Epidermal melanocyte (primary cell): Measurements from ENCODE around the gene RNPEP.
"Not testable (repeated sequence)": the region's sequence is repeated elsewhere in the genome, so short reads cannot be mapped to it uniquely, and the experiment has no call there.

Experiments
- DNase-seq: peaks from one replicate; pipeline ENCODE4 v3.0.0; 2011; ENCODE audit warnings: low spot score; ENCODE audit not compliant: insufficient read length

Gene RNPEP

DNA sequence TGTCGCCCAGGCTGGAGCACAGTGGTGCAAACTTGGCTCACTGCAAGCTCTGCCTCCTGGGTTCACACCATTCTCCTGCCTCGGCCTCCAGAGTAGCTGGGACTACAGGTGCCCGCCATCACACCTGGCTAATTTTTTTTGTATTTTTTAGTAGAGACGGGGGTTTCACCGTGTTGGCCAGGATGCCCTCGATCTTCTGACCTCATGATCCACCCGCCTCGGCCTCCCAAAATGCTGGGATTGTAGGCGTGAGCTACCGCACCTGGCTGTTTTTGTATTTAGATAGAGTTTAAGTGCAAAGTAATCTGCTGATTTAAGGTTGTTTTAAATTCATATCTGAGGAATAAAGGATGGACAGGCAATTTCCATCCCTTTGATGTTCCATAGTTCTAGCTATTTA lies 20.1 kb upstream of the RNPEP start:
- DNase-seq: not testable (repeated sequence)

DNA sequence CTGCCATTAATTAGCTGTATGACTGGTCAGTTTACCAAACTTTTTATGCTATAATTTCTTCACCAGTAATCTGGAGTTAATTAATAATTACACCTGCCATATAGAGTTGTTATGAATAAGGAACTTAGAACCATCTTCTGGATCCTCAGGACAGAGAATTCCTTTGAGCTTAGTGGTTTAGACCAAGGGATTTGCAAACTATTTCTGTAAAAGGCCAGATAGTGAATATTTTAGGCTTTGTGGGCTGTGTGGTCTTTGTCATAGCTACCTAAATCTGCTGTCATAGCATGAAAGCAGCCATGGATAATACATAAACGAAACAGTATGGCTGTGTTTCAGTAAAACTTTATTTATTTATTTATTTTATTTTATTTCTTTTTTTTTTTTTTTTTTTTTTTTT lies 18.2 kb upstream of the RNPEP start:
- DNase-seq: no peak

DNA sequence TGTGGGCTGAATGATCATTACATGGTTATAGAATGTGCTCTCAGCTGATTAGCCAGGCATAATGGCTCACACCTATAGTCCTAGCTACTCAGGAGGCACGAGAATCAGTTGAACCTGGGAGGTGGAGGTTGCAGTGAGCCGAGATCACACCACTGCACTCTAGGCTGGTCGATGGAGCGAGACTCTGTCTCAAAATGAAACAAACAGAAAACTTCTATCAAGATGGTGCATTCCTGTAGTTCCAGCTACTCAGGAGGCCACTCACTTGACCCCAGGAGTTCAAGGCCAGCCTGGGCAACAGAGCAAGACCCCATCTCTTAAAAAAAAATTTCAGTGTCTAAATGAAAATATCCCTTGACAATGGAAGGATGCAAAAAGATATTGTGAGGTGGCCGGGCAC lies 16.3 kb upstream of the RNPEP start:
- DNase-seq: no peak

DNA sequence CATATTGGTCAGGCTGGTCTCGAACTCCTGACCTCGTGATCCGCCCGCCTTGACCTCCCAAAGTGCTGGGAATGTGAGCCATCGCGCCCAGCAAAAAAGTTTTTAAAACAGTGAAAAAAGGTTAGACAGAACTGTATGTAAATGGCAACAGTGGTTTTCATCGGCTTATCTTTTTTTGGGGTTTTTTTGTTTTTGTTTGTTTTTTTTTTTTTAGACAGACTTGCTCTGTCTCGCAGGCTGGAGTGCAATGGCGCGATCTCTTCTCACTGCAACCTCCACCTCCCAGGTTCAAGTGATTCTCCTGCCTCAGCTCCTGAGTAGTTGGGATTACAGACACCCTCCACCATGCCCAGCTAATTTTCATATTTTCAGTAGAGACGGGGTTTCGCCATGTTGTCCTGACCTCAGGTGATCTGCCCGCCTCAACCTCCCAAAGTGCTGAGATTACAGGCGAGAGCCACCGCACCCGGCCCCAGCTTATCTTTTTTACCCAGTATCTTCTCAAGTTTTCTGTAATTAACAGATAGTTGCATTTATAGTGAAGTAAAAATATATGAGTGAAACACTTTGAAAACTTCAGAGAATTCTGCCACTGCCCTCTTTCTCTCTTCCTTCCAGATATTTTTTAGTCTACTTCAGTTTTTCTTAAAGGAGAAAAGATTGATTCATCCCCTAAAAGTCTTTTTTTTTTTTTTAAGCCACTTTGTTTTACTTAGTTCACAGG lies 14.1 kb upstream of the RNPEP start:
- DNase-seq: no peak

DNA sequence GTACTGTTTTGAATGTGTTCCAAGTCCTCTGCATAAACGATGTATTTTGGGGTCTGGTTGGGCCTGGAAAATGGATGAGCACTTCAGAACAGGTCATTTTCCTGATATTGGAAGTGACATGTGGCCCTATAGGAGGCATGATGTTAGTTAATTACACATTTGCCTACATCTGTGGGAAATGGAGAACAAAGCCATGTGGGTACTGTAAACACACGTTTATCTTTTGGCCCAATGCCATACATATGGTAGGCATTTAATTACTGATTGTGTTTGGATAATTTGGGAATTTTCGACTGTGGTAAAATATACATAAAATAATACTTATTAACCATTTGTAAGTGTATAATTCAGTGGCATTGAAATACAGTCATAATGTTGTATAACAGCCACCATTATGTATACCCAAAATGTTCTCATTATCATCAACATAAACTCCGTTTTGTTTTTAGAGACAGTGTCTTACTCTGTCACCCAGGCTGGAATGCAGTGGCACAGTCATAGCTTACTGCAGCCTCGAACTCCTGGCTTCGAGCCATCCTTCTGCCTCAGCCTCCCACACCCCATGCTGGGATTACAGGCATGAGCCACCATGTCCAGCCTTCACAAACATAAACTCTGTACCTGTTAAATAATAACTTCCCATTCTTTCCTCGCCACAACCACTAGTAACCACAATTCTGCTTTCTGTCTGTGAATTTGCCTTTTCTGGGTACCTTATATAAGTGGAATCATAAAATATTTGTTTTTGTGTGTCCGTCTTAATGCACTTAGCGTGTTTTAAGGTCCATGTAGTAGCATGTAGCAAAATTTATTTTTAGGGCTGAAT lies 11.9 kb upstream of the RNPEP start:
- DNase-seq: no peak

DNA sequence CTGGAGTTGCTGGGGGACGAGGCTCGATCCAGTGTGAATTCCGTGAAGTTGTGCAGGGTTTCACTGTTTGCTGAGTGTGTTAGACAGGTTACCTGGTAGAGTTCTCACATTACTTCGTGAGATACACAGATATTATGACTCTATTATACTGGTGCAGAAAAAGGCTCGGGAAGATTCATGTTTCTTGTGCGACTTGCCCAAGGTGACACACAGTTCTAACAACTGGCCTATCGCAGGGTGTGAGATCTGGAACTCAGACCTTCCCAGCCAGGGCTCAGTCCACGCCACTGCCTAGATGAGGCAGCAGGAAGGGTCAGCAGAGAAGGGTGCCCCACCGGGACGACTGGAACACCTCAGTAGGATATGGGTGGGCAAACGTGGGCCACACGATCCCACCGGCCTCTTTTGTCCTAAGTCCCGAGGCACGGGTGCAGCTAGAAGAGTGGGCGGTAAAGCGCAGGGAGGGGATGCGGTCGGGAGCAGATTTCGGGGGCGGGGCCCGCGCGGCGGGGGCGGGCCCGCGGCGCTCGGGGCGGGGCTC lies 296 bp upstream of the RNPEP start:
- peak; percentile 68 for DNase-seq

DNA sequence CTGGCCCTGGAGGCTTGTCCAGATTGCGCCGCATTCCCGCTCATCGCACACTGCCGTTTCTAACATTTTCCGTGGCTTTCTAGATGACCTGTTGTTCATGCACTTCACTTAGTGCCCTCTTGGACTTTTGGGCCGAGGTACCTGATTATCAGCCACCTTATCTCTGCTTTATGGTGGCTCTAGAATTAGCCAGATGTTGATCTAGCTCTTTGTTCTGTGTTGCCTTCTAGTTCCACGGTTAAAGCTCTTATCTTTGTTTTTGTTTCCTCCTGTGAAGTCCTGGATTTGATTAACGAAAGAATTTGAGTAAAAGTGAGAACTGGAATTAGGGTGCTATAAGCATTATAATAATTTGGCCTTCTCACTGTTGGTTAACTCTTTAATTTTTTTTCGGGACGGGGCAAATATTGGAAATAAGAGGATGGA lies 945 bp downstream of the RNPEP start:
- no peak for DNase-seq

DNA sequence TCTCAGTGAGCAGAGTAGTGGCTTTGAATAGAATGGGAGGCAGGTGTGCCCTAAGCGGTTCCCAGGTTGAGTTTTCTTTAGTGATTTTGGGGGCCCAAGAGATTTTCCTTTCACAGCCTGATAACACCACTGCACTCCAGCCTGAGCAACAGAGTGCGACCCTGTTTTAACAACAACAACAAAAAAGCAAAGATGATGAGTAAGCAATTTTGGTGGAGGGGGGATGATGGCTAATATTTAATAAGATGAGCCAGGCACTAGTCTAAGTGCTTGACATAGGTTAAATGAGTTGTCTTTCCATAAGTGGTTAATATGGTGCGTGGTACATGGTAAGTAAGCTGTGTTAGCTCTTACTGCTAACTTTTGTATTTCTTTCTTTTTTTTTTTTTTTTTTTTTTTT lies 2.0 kb downstream of the RNPEP start:
- DNase-seq: no peak

DNA sequence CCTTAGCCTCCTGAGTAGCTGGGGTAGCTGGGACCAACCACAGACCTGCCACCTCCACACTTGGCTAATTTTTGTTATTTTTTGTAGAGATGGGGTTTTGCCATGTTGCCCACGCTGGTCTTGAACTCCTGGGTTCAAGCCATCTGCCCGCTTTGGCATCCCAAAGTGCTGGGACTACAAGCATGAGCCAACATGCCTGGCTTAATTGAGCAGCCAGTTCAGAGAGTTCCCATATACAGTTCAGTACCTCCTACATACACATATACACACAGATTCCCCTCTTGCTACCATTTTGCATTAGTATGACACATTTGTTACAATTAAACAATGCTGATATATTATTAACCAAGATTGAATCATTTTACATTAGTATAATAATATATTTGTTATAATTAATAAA lies 2.9 kb downstream of the RNPEP start:
- no peak for DNase-seq

DNA sequence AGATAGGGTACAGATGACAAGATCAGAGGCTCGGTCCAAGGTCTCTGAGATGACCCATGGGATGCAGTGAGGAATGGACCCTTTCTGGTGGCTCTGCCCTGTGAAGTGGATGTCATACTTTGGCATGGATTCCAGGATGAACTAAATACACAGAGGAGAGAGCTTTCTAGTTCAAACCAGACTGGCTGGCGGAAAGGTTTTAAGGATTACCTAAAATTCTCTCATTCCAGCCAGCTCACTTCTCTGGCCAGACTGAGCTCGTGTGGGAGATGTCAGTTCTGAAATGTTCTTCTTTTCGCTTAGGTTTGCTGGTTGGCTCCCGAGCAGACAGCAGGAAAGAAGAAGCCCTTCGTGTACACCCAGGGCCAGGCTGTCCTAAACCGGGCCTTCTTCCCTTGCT lies 6.2 kb downstream of the RNPEP start:
- DNase-seq: no peak

DNA sequence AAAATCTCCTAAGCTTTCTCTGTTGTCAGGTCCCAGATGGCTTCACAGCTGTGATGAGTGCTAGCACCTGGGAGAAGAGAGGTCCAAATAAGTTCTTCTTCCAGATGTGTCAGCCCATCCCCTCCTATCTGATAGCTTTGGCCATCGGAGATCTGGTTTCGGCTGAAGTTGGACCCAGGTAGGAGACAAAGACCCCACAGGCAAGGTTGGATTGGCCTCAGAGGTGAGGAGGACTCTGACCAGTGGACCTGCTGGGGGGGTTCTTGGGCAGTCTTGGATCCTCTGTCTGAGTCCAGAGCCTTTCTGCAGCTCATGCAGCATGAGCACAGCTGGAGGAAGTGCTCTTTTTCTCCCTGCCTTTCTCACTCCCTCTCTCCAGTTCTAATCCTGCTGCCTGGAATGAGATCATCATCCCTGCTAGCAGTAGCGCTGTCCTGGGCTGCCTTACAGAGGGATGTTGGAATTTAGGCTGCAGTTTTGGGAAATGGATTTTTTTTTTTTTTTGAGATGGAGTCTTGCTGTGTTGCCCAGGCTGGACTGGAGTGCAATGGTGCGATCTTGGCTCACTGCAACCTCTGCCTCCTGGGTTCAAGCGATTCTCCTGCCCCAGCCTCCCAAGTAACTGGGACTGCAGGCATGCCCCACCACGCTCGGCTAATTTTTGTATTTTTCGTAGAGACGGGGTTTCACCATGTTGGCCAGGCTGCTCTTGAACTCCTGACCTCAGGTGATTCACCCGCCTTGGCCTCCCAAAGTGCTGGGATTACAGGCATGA lies 7.1 kb downstream of the RNPEP start:
- no peak for DNase-seq

DNA sequence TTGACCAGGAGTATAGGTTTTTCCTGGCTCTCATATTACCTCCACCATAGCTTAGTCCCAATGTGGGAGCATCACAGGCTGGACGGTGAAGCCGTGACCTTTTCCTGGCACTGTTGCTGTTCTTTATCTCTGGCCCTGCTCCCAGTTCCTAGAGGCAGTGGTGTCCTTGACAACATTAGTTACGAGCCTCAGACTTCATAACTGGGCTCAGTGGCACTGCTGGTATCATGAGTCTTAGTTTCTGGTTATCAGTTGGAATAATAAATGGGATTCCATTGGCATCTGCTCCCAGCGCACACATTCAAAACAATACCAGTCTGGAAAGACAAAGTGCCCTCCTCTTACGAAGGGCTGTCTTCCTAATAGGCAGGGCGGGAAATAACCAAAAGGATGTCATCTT lies 8.0 kb downstream of the RNPEP start:
- DNase-seq: no peak

DNA sequence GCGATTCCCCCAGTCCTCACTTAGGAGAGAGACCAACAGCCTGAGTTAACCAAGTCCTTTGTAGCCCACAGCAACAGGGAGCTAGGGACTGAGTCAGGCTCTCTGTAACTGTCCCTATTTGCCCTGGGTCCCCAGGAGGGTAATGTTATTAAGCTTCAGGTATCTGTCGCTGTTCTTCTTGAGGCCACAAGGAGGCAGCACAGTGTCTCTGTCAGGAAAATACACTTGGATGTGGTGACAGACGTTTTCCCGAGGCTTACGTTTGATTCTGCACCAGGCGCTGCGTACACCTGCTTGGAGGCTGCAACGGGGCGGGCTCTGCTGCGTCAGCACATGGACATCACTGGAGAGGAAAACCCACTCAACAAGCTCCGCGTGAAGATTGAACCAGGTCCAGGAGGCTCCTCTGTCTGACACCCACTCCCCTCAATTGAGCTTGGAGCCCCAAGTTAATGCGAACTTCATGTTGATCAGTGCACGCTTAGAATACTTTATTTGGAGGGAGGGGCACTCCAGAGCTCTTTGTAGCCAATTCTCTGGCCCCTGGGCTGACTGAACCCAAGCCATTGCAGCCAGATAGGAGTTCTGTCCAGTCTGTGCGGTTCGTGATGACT lies 17.3 kb downstream of the RNPEP start:
- peak; percentile 59 for DNase-seq

DNA sequence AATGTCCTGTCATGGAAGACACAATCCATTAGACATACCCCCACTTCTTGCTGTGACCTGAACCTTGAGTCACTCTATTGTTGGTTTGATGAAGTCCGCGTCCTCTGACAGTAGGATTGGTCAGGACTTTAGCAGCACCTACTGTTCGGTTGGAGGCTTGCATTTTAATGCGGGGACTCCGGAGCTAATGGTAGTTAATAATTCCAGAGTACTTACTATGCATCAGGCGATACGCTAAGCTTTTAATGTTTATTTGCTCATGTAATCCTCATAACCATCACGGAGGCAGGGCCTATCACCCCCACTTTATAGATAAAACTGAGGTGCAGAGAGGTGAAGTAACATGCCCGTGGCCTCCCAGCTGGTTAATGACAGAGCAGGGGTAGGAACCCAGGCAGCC lies 20.1 kb downstream of the RNPEP start:
- DNase-seq: no peak

DNA sequence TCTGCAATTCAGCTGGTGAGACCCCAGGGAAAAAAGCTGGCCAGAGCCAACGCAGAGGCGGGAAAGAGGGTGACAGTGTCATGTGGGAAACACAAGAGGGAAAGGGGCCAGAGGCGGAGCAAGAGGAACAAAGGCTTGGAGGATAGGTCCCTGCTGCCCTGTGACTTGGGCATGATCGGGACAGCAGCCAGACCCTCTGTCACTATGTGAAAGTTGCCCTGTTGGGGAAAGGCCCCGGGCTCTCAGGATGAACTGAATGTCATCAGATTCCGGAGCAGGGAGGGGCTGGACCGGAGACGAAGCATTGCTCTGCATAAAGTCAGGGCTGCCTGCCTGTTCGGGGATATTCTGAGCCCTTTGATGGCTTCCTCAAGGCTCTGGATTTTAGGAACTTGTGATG lies 22.3 kb downstream of the RNPEP start:
- DNase-seq: no peak

DNA sequence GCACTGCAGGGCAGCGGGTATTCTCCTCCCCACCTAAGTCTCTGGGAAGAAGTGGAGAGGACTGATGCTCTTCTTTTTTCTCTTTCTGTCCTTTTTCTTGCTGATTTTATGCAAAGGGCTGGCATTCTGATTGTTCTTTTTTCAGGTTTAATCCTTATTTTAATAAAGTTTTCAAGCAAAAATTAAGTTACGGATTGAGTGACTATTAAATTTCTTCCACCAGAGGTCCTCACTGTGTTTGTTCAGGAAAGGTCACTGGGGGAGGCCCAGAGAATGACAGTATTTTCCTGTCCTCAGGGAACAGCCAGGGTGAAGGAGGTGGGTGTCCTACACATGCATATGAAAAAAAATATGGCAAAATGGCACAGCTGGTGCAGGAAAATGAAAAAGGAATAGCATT lies 23.5 kb downstream of the RNPEP start:
- no peak for DNase-seq

DNA sequence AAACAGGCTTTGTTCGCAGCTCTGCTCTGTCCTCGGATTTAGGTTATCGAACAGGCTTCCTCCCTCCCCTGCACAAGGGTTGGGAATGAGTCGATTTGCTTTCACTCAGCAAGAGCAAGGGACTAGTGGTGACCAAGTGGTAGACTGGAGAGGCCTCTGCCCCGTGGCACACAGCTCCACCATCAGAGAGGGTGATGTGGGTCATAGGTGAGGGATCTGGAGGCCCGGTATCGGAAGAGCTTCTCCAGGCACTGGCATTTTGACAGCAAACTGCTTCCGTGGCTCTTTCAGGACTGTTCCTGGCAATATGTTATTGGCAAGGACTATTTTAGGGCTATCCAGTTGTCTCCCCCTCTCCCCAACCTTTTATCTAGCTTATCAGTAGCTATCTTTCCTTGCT lies 24.9 kb downstream of the RNPEP start:
- no peak for DNase-seq

DNA sequence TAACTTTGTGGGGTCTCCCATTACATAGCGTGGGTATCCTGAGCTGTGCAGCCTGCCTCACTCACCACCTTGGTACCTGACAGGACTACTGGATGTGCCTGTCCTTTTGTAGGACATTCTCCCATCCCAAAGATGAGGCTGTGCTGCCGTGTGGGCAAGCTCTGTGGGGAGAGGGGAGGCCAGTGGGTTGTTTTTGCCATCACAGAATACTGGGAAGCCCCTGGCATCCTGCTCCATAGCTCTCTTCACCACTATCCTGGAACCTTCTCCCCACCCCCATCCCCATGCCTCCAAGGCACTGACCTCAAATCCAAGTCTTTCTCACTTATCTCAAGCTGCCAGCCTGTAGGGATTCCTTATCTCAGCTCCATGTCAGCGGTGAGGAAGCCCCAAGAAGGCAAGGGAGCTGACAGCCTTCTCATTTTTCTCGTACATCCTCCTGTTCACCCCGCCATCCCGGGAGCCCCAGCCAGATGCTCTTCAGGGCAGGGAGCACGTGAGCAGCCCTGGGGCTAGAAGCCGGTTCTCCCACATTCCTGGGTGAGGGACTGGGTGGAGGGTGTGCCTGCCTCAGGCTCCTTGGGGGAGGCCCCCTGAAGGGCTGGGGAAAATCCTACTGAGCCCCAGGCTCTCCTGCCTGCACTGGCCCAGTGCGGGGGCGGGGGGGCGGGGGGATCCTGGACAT lies 25.5 kb downstream of the RNPEP start:
- no peak for DNase-seq

DNA sequence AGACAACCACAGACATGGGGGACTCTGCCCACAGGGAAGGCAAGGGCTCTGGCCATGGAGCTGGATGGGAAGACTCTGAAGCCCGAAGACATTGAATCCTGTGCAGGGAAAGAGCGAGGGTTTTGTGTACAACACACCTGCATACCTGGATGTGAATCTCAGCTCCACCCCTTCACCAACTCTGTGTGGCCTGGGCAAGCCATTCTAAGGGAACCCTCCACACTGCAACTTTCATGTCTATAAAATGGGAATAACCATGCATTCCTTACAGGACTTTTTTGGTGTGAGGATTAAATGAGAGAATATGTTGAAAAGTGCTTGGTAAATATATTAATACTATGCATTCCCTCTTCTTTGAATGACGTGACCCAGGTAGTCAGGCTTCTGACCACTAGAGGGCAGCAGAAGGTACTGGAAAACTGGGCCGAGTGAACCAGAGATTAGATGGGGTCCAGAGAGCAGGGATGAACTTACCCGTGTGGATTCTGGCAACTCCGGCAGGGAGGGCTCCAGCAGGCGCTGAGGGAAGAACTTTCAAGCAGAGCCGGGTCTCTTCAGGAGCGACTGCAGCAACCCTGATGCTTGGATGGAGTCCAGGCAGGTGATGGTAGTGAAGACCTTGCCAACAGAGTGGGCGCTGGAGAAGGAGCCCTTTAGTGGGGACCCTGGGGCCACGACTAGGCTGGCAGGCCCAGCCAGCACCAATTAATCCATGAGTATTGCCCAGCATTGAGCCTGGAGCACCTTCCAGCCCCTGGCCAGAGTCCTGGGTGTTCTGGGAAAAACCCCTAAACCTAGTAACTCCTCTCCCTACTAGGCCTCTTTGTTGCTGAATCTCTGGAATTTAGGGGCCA lies 27.1 kb downstream of the RNPEP start:
- DNase-seq: peak; percentile 89
